H1 (cell line): ENCODE results near the gene FCRLA. TPM values are rescaled to one million over a fixed set of nuclear protein-coding genes. Genes with fewer than 3 reads are reported as not detected.

Source experiments
- CTCF ChIA-PET: fragments of 300-600 bp; sonication (Branson Sonifier 250); formaldehyde crosslinking; loops from one replicate; lab custom pipeline; 2021; ENCODE audit not compliant: partially characterized antibody; lab: Charles Lee
- POLR2A ChIA-PET: fragments of 300-600 bp; sonication (Branson Sonifier 250); formaldehyde crosslinking; loops from one replicate; lab custom pipeline; 2021; ENCODE audit warnings: inconsistent platforms; ENCODE audit not compliant: partially characterized antibody; lab: Charles Lee
- DNase-seq, 2 experiments: peaks; one replicate each; pipeline versions ENCODE4 v3.0.0 to v3.0.0-alpha.2; 2010 to 2022; ENCODE audit warnings: low spot score in 2 of 2, low read depth in 1 of 2, mixed read lengths in 1 of 2
- FAIRE-seq: peaks from 2 replicates; lab custom pipeline; 2011; peaks lifted over from hg19 to GRCh38; lab: Jason Lieb, UNC
- H2AFZ ChIP-seq: 2 replicates; pipeline ENCODE4 v1.8.1; 2012; ENCODE audit warnings: low read length, inconsistent platforms
- H2AK5ac ChIP-seq: 2 replicates; pipeline ENCODE4 v1.6.1; 2013; ENCODE audit warnings: low read depth, low read length
- H2BK120ac ChIP-seq: replicated peaks from 2 replicates; pipeline ENCODE3; 2013; ENCODE audit warnings: low read depth, low read length, inconsistent platforms
- H2BK12ac ChIP-seq: 2 replicates; pipeline ENCODE4 v1.6.1; 2013; ENCODE audit warnings: low read depth, low read length
- H2BK15ac ChIP-seq: 2 replicates; pipeline ENCODE4 v1.6.1; 2013; ENCODE audit warnings: low read length
- H2BK20ac ChIP-seq: 2 replicates; pipeline ENCODE4 v1.6.1; 2013; ENCODE audit warnings: low read length
- H2BK5ac ChIP-seq: 2 replicates; pipeline ENCODE4 v1.6.1; 2013; ENCODE audit warnings: low read depth, low read length
- H3K14ac ChIP-seq: 2 replicates; pipeline ENCODE4 v1.6.1; 2013; ENCODE audit warnings: inconsistent platforms; ENCODE audit not compliant: insufficient read length
- H3K18ac ChIP-seq: 2 replicates; pipeline ENCODE4 v1.6.1; 2013; ENCODE audit warnings: low read length; ENCODE audit errors: extremely low read depth
- H3K23ac ChIP-seq: 2 replicates; pipeline ENCODE4 v1.6.1; 2013; ENCODE audit warnings: inconsistent platforms; ENCODE audit not compliant: insufficient read length
- H3K23me2 ChIP-seq: 2 replicates; pipeline ENCODE4 v1.6.1; 2013; ENCODE audit warnings: low read depth, low read length
- H3K27ac ChIP-seq: 2 replicates; pipeline ENCODE4 v1.6.1; 2011; ENCODE audit warnings: low read depth, low read length, inconsistent platforms
- H3K27me3 ChIP-seq, 4 experiments: replicated peaks in 1 of 4; 1 replicate in 1 of 4; 2 replicates in 3 of 4; pipeline versions ENCODE4 v1.6.1 to v1.8.1; 2011 to 2013; ENCODE audit warnings: low read length in 3 of 4, mild to moderate bottlenecking in 3 of 4, inconsistent platforms in 2 of 4, mixed read lengths in 2 of 4, moderate library complexity in 1 of 4; ENCODE audit not compliant: control insufficient read depth in 3 of 4, insufficient read depth in 3 of 4; ENCODE audit errors: extremely low read depth in 1 of 4
- H3K36me3 ChIP-seq, 4 experiments: 2 replicates each; pipeline versions ENCODE4 v1.6.1 to v1.8.1; 2011 to 2013; ENCODE audit warnings: mild to moderate bottlenecking in 4 of 4, low read length in 3 of 4, moderate library complexity in 2 of 4, control low read depth in 1 of 4, inconsistent platforms in 1 of 4; ENCODE audit not compliant: insufficient read depth in 4 of 4, control insufficient read depth in 2 of 4
- H3K4ac ChIP-seq: replicated peaks from 2 replicates; pipeline ENCODE3; 2013; ENCODE audit warnings: low read length, low read depth, mixed read lengths, inconsistent platforms; ENCODE audit not compliant: insufficient read length
- H3K4me1 ChIP-seq, 4 experiments: replicated peaks in 1 of 4; 1 replicate in 1 of 4; 2 replicates in 3 of 4; pipeline versions ENCODE4 v1.6.1 to v1.8.1; 2011 to 2013; ENCODE audit warnings: low read length in 3 of 4, inconsistent platforms in 2 of 4, mixed read lengths in 1 of 4; ENCODE audit not compliant: insufficient read depth in 4 of 4, control insufficient read depth in 3 of 4
- H3K4me2 ChIP-seq, 2 experiments: 2 replicates each; pipeline versions ENCODE4 v1.6.1 to v1.8.1; 2011 to 2013; ENCODE audit warnings: low read depth in 2 of 2, low read length in 2 of 2, control low read depth in 1 of 2, inconsistent platforms in 1 of 2, mild to moderate bottlenecking in 1 of 2; ENCODE audit not compliant: insufficient read depth in 1 of 2
- H3K4me3 ChIP-seq, 4 experiments: fragments of 200-600, 300-600 bp in 1 of 4; sonication (generic), shearing (Covaris generic), sonication (Bioruptor Twin) in 1 of 4; 2 replicates each; pipeline versions ENCODE4 v1.5.1 to v1.8.1; 2011 to 2016; ENCODE audit warnings: low read length in 4 of 4, low read depth in 3 of 4, control low read depth in 2 of 4, inconsistent platforms in 2 of 4, mild to moderate bottlenecking in 2 of 4, mixed read lengths in 1 of 4, moderate library complexity in 1 of 4; ENCODE audit not compliant: insufficient read depth in 2 of 4; ENCODE audit errors: extremely low read depth in 1 of 4
- H3K56ac ChIP-seq: replicated peaks from 2 replicates; pipeline ENCODE3; 2013; ENCODE audit warnings: low read depth, mild to moderate bottlenecking, mixed read lengths, low read length, inconsistent platforms; ENCODE audit not compliant: insufficient read length
- H3K79me1 ChIP-seq: 2 replicates; pipeline ENCODE4 v1.6.1; 2013; ENCODE audit warnings: low read depth, low read length, control low read depth
- H3K79me2 ChIP-seq, 2 experiments: 2 replicates each; pipeline versions ENCODE4 v1.6.1 to v1.8.1; 2012 to 2013; ENCODE audit warnings: low read length in 2 of 2, mild to moderate bottlenecking in 2 of 2, inconsistent platforms in 1 of 2; ENCODE audit not compliant: insufficient read depth in 2 of 2, control insufficient read depth in 1 of 2
- H3K9ac ChIP-seq, 4 experiments: replicated peaks in 1 of 4; 1 replicate in 1 of 4; 2 replicates in 3 of 4; pipeline versions ENCODE4 v1.6.1 to v1.8.1; 2011 to 2013; ENCODE audit warnings: low read depth in 3 of 4, low read length in 3 of 4, control low read depth in 2 of 4, mild to moderate bottlenecking in 2 of 4, moderate library complexity in 2 of 4, inconsistent platforms in 1 of 4; ENCODE audit errors: extremely low read depth in 1 of 4
- H3K9me3 ChIP-seq, 2 experiments: 2 replicates each; pipeline versions ENCODE4 v1.6.1 to v1.8.1; 2012 to 2013; ENCODE audit warnings: mild to moderate bottlenecking in 2 of 2, moderate library complexity in 2 of 2, control low read depth in 1 of 2, inconsistent platforms in 1 of 2, low read depth in 1 of 2, low read length in 1 of 2, mixed read lengths in 1 of 2; ENCODE audit not compliant: insufficient read depth in 2 of 2
- H4K20me1 ChIP-seq, 2 experiments: replicated peaks in 1 of 2; 2 replicates each; pipeline versions ENCODE3 to v1.8.1; 2011 to 2013; ENCODE audit warnings: inconsistent platforms in 2 of 2, low read length in 2 of 2, mild to moderate bottlenecking in 1 of 2; ENCODE audit not compliant: insufficient read depth in 2 of 2, control insufficient read depth in 1 of 2
- H4K5ac ChIP-seq: 2 replicates; pipeline ENCODE4 v1.6.1; 2013; ENCODE audit warnings: low read length, low read depth, mixed read lengths, inconsistent platforms; ENCODE audit not compliant: insufficient read length
- H4K8ac ChIP-seq: 2 replicates; pipeline ENCODE4 v1.8.0; 2013; ENCODE audit warnings: mild to moderate bottlenecking, moderate library complexity, low read length, inconsistent platforms; ENCODE audit not compliant: insufficient read depth; ENCODE audit errors: extremely low read depth
- H4K91ac ChIP-seq: replicated peaks from 2 replicates; pipeline ENCODE3; 2013; ENCODE audit warnings: low read length, mixed read lengths, inconsistent platforms; ENCODE audit not compliant: insufficient read length
- CHD2 ChIP-seq: IDR thresholded peaks from 2 replicates; pipeline ENCODE4 v1.6.1; 2012; ENCODE audit warnings: low read length, improper control_type of control experiment
- CTBP2 ChIP-seq: IDR thresholded peaks from 2 replicates; pipeline ENCODE4 v1.7.0; 2011; ENCODE audit warnings: borderline replicate concordance, mild to moderate bottlenecking, moderate library complexity, mixed read lengths, low read length; ENCODE audit not compliant: insufficient read depth, insufficient read length
- JUND ChIP-seq: IDR thresholded peaks from 2 replicates; pipeline ENCODE4 v1.6.1; 2011; ENCODE audit warnings: mild to moderate bottlenecking, improper control_type of control experiment, low read length
- NANOG ChIP-seq: IDR thresholded peaks from 2 replicates; pipeline ENCODE4 v1.6.1; 2011; ENCODE audit warnings: low read length, low read depth, mild to moderate bottlenecking, inconsistent platforms; ENCODE audit not compliant: insufficient read depth, poor library complexity, severe bottlenecking
- RXRA ChIP-seq: IDR thresholded peaks from 2 replicates; pipeline ENCODE4 v1.6.1; 2011; ENCODE audit warnings: low read depth, mild to moderate bottlenecking, low read length, moderate library complexity; ENCODE audit not compliant: insufficient read depth
- SAP30 ChIP-seq: fragments of 300-600 bp; sonication (generic); IDR thresholded peaks from 2 replicates; pipeline ENCODE4 v1.7.1; 2012; ENCODE audit warnings: low read length, moderate library complexity, mild to moderate bottlenecking, inconsistent platforms; ENCODE audit not compliant: insufficient read depth, insufficient replicate concordance
- SP4 ChIP-seq: IDR thresholded peaks from 2 replicates; pipeline ENCODE4 v1.6.1; 2012; ENCODE audit warnings: low read length, inconsistent platforms
- SRF ChIP-seq: IDR thresholded peaks from 2 replicates; pipeline ENCODE4 v1.6.1; 2011; ENCODE audit warnings: mild to moderate bottlenecking, low read depth, low read length, moderate library complexity
- TCF12 ChIP-seq: IDR thresholded peaks from 2 replicates; pipeline ENCODE4 v1.6.1; 2011; ENCODE audit warnings: low read depth, mild to moderate bottlenecking, low read length
- ZNF274 ChIP-seq: IDR thresholded peaks from 2 replicates; pipeline ENCODE4 v1.7.0; 2012; ENCODE audit warnings: low read length, borderline replicate concordance; ENCODE audit errors: extremely low read depth
- WGBS, 2 experiments: shearing (Covaris generic) in 1 of 2; methylation state at CpG; one replicate each; pipeline versions ENCODE4 v1.1.6 to v1.1.7; 2013 to 2015; ENCODE audit warnings: low lambda C conversion rate in 2 of 2, mixed read lengths in 2 of 2, inconsistent platforms in 1 of 2, low coverage in 1 of 2, missing lambda C conversion rate in 1 of 2; ENCODE audit not compliant: insufficient replicate concordance in 2 of 2, insufficient coverage in 1 of 2, insufficient read length in 1 of 2; ENCODE audit errors: extremely low coverage in 1 of 2, missing lambda C conversion rate in 1 of 2; 5-methylcytosine and 5-hydroxymethylcytosine counted together
- polyA plus RNA-seq, 7 experiments: library from polyadenylated mRNA; depleted of rRNA in 3 of 7; stranded (reverse) in 5 of 7; unstranded in 2 of 7; fragments of >200 nt in 5 of 7; fragments of 200-250 nt in 2 of 7; gene quantifications; 1 replicate in 5 of 7; 2 replicates in 1 of 7; 4 replicates in 1 of 7; pipeline versions ENCODE4 v1.2.1 to v1.2.3, GENCODE V29; 2011 to 2013; ENCODE audit warnings: missing spikeins in 2 of 7, mixed read lengths in 2 of 7
- total RNA-seq: library from RNA; stranded (reverse); fragmentation: NEBNext Ultra II Directional; extraction: Animal tissue kit (Norgen Biotek cat#: 25700); gene quantifications from 2 replicates; pipeline ENCODE4 v1.2.1, GENCODE V29; 2021

FCRLA gene
- total and polyA plus RNA-seq, 2 of the 8 experiments (the other 6 are each of a cell fraction or from before 2014, with no cell fraction given) = not detected

- no peak overlapping the region for H3K9ac ChIP-seq
These were observed 3.5 kb downstream of the FCRLA start for GRCh38 chr1:161710560-161710959.

More at GRCh38 chr1:161710560-161710959, 3.5 kb downstream of the FCRLA start:
- H2AFZ ChIP-seq = no peak overlapping the region
- no peak overlapping the region for H2BK15ac ChIP-seq
- no peak overlapping the region for H3K4me3 ChIP-seq
- no peaks in the 10 kb centered on the region for H3K36me3 ChIP-seq
- H3K79me1 ChIP-seq = no peaks in the 10 kb centered on the region
- no peak overlapping the region for H2BK20ac ChIP-seq
- no peaks in the 10 kb centered on the region for H3K9me3 ChIP-seq
- peaks cover 0 to 2% (median 0%) of the 10 kb centered on the region in 4 experiments; a peak in 1 of 7 replicates for H3K27me3 ChIP-seq
- H4K8ac ChIP-seq = no peak overlapping the region
- H3K56ac ChIP-seq = no peak overlapping the region
- H3K18ac ChIP-seq = no peak overlapping the region
- no peak overlapping the region for H3K14ac ChIP-seq
- no peaks in the 10 kb centered on the region for H3K79me2 ChIP-seq
- H3K27ac ChIP-seq = no peak overlapping the region
- H2AK5ac ChIP-seq = no peak overlapping the region
- TF ChIP-seq SP4 = no peak
- TF ChIP-seq TCF12 = no peak
- TF ChIP-seq NANOG = no peak
- no peak for TF ChIP-seq CTBP2
- TF ChIP-seq SRF = no peak
- TF ChIP-seq SAP30 = no peak
- TF ChIP-seq RXRA = no peak
- TF ChIP-seq ZNF274 = no peak
- TF ChIP-seq CHD2 = no peak
- no peak for TF ChIP-seq JUND
- no peak overlapping the region for H4K5ac ChIP-seq
- H3K4me1 ChIP-seq = no peaks in the 10 kb centered on the region
- no peak overlapping the region for H2BK5ac ChIP-seq
- H3K23ac ChIP-seq = no peak overlapping the region
- 84% methylated on average over 4 of the region's 4 CpGs; no CpG with 5 or more reads in 1 of the 2 experiments for WGBS, 2 experiments
- no peaks in the 10 kb centered on the region for H3K23me2 ChIP-seq
- no peaks in the 10 kb centered on the region for H4K20me1 ChIP-seq
- ChIA-PET POLR2A (no interaction called here), CTCF (interaction anchor here (0.6 kb wide), 1 partner anchor 83 kb away, joined by 3 read pairs; no protein-coding TSS in a partner anchor)
- no peak overlapping the region for H3K4ac ChIP-seq
- no peak overlapping the region for H2BK12ac ChIP-seq
- H4K91ac ChIP-seq = no peak overlapping the region
- H3K4me2 ChIP-seq = no peak overlapping the region
- H2BK120ac ChIP-seq = no peak overlapping the region
- FAIRE-seq = no peak
- no peak for DNase-seq
